Adrenal gland (tissue), 12 donors: ENCODE data around the gene SPPL3. TPM values are rescaled to one million over a fixed set of nuclear protein-coding genes. Genes with fewer than 3 reads are reported as not detected.

Experiments
- DNase-seq, 7 donors: peaks; one replicate each; pipeline ENCODE4 v3.0.0-alpha.2; 2019 to 2020
- H3K27ac ChIP-seq, 5 donors: fragments of 200-600 bp; sonication (generic) in 4 of 5; 1 replicate in 3 of 5; 2 replicates in 2 of 5; pipeline versions ENCODE4 v1.5.1 to v1.8.0; 2016 to 2020; ENCODE audit warnings: mild to moderate bottlenecking in 1 of 5
- H3K27me3 ChIP-seq: fragments of 200-600 bp; 2 replicates; pipeline ENCODE4 v1.8.0; 2021
- H3K36me3 ChIP-seq, 2 donors: fragments of 200-600 bp; replicated peaks in 1 of 2; 1 replicate in 1 of 2; 2 replicates in 1 of 2; pipeline versions ENCODE4 v1.5.1 to v1.8.0; 2018 to 2022
- H3K4me1 ChIP-seq, 2 donors: fragments of 200-600 bp; replicated peaks in 1 of 2; 1 replicate in 1 of 2; 2 replicates in 1 of 2; pipeline versions ENCODE4 v1.5.1 to v1.8.0; 2018 to 2021
- H3K4me3 ChIP-seq, 4 donors: fragments of 200-600 bp; sonication (generic) in 3 of 4; one replicate each; pipeline ENCODE4 v1.5.1; 2016 to 2018
- H3K9me3 ChIP-seq, 3 donors: fragments of 200-600 bp; sonication (generic) in 1 of 3; replicated peaks in 1 of 3; 1 replicate in 2 of 3; 2 replicates in 1 of 3; pipeline versions ENCODE4 v1.5.1 to v1.8.0; 2016 to 2021
- CTCF ChIP-seq, 6 experiments: fragments of 450-650 bp in 4 of 6; fragments of 200-600 bp in 2 of 6; sonication (generic) in 1 of 6; IDR thresholded peaks; 1 replicate in 5 of 6; 2 replicates in 1 of 6; pipeline versions ENCODE4 v1.5.1 to v1.8.0; 2016 to 2021; ENCODE audit warnings: antibody characterized with exemption in 6 of 6, mild to moderate bottlenecking in 2 of 6, moderate library complexity in 1 of 6
- POLR2A ChIP-seq, 2 donors: fragments of 450-650 bp; IDR thresholded peaks; one replicate each; pipeline ENCODE4 v1.6.1; 2017; ENCODE audit warnings: antibody characterized with exemption in 2 of 2, mild to moderate bottlenecking in 2 of 2, moderate library complexity in 1 of 2
- WGBS, 4 donors: extraction: QIAGEN DNeasy Blood & Tissue Kit in 2 of 4; methylation state at CpG; one replicate each; pipeline versions ENCODE4 v1.1.5 to v1.1.7; 2013 to 2017; 5-methylcytosine and 5-hydroxymethylcytosine counted together
- intact Hi-C, 2 donors: fragments of 100-400 bp; cut with DNase I; formaldehyde crosslinking; loops; one replicate each; pipeline versions ENCODE4 v1.14.1 to v1.15.0; 2022 to 2023
- polyA plus RNA-seq, 3 donors: library from polyadenylated mRNA; stranded (reverse); fragments of 200-250 nt in 2 of 3; fragments of 350-450 nt in 1 of 3; fragmentation: Illumina TruSeq in 1 of 3; extraction: RNeasy Lipid Tissue Mini Kit (QIAGEN cat#74804) in 1 of 3; gene quantifications; one replicate each; pipeline ENCODE4 v1.2.3, GENCODE V29; 2013 to 2014
- total RNA-seq, 9 donors: library from RNA; depleted of rRNA in 4 of 9; stranded (reverse); fragments of >200 nt in 4 of 9; fragments of 120-200 nt in 1 of 9; fragmentation: NEBNext Ultra II Directional in 1 of 9; extraction: Animal tissue kit (Norgen Biotek cat#: 25700) in 1 of 9; gene quantifications; one replicate each; pipeline versions ENCODE4 v1.1.0 to v1.2.4, GENCODE V29; 2013 to 2023
- donor health status: healthy with polysubstance abuse.
- donor health status: Bipolar disorder and iron deficiency.
- donor health status: DM: yes; HTN: yes; CAD: no.
- donor health status: DM: no; HTN: no; CAD: no.
- donor health status: DM: no; HTN: no; CAD: no.
- donor health status: DM: yes; HTN: yes; CAD: no.

Gene SPPL3
- total and polyA plus RNA-seq, 12 donors = 10.5 to 50.6 (median 21.3) TPM

- no peaks in the 10 kb centered on the region for H3K27me3 ChIP-seq
- peaks cover 0 to 6% (median 0%) of the 10 kb centered on the region in 3 donors for H3K9me3 ChIP-seq
- no peak overlapping the region for H3K27ac ChIP-seq
- H3K36me3 ChIP-seq = no peaks in the 10 kb centered on the region
- H3K4me1 ChIP-seq = no peaks in the 10 kb centered on the region
- no peak overlapping the region for H3K4me3 ChIP-seq
- intact Hi-C loops = no loop called here
- peak in 1 of 7 donors; percentile 29 for DNase-seq
- no peak for TF ChIP-seq CTCF (IDR thresholded peaks at IDR 0.05)
- no peak for TF ChIP-seq POLR2A (IDR thresholded peaks at IDR 0.05)
- 84 to 94% (median 87%) methylated on average over 7 of the region's 7 CpGs for WGBS, 4 donors
These were observed 10.6 kb upstream of the SPPL3 start for GRCh38 chr12:120914794-120915193.

- no peak for DNase-seq
- Histone ChIP-seq H3K27ac (no peak overlapping the region), H3K36me3 (no peaks in the 10 kb centered on the region), H3K27me3 (no peaks in the 10 kb centered on the region), H3K4me1 (peaks cover 4 to 11% of the 10 kb centered on the region in 2 donors), H3K4me3 (no peak overlapping the region), H3K9me3 (no peaks in the 10 kb centered on the region)
- 75 to 78% (median 75%) methylated on average over 5 of the region's 5 CpGs for WGBS, 4 donors
- TF ChIP-seq CTCF (IDR thresholded peaks at IDR 0.05) (no peak), POLR2A (IDR thresholded peaks at IDR 0.05) (no peak)
- intact Hi-C loops = no loop called here
These were observed 5.6 kb upstream of the SPPL3 start for GRCh38 chr12:120909633-120910298.

- Histone ChIP-seq H3K27ac (no peak overlapping the region), H3K36me3 (no peaks in the 10 kb centered on the region), H3K4me1 (peaks cover 14 to 34% of the 10 kb centered on the region in 2 donors), H3K4me3 (no peak overlapping the region), H3K9me3 (no peaks in the 10 kb centered on the region), H3K27me3 (no peaks in the 10 kb centered on the region)
- TF ChIP-seq POLR2A (IDR thresholded peaks at IDR 0.05) (no peak), CTCF (IDR thresholded peaks at IDR 0.05) (no peak)
- no peak for DNase-seq
- intact Hi-C loops = no loop called here
- 89 to 96% (median 93%) methylated on average over 5 of the region's 5 CpGs for WGBS, 4 donors
These were observed 1.8 kb upstream of the SPPL3 start for GRCh38 chr12:120905856-120906384.

DNA sequence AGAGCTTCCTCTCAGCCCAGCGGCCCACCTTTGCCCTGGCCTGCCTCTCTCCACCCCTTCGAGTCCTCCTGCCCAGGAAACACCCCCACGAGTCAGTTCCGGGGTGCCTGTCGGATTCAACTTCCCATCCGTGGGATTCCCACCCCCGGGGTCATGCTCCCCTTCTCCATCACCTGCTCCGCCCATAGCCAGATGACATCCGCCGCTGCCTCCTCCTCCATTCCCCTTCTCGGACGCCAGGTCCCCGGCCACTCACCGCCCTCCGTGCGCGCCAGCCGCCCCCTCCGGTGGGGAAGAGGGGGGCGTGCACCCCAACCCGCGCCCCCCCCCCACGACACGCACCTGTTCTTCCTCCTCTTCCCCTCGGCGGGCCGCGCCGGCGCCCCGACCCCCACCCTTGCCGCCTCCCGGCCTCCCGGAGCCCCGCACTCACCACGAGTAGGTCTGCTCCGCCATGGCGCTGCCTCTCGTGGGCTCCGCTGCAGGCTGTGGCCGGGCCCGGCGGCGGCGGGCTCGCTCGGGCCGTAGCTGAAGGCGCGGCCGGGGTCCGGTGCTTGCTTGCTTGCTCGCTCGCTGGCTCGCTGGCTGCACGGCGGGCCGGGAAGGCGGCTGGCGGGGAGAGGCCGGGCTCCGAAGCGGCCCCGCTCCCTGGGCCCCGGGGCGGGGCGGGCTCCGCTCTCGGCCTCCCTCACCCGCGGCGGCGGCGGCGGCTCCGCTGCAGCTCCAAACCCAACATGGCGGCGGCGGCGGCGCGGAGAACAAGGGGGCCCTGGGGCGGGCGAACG, 554 bp downstream of the SPPL3 start:
- Histone ChIP-seq H3K27ac (peak overlapping the region in 4 of 5 donors; percentile 72 to 96 (median 81)), H3K4me3 (peak overlapping the region; percentile 89 to 100 (median 91)), H3K27me3 (no peaks in the 10 kb centered on the region), H3K9me3 (no peaks in the 10 kb centered on the region), H3K4me1 (peaks cover 14 to 34% of the 10 kb centered on the region in 2 donors), H3K36me3 (no peaks in the 10 kb centered on the region)
- TF ChIP-seq POLR2A (IDR thresholded peaks at IDR 0.05) = peak in 1 of 2 donors; percentile 11
- peak in 1 of 6 experiments; percentile 11 for TF ChIP-seq CTCF (IDR thresholded peaks at IDR 0.05)
- 0 to 1% (median 1%) methylated on average over 17 to 80 of the region's 85 CpGs for WGBS, 4 donors
- intact Hi-C loops = no loop called here
- DNase-seq = peak; percentile 56 to 79 (median 67)
